Measurements from ENCODE around the gene YBX3.
A peak's percentile ranks its signal among the peaks of the same experiment; 100 is the strongest.

The YBX3 gene

GRCh38 chr12:10721651-10722501 is 1.2 kb downstream of the YBX3 start:
- DNase-seq, result peak; percentile 75

GRCh38 chr12:10720974-10721650 is 2.0 kb downstream of the YBX3 start:
- no peak for DNase-seq

DNA sequence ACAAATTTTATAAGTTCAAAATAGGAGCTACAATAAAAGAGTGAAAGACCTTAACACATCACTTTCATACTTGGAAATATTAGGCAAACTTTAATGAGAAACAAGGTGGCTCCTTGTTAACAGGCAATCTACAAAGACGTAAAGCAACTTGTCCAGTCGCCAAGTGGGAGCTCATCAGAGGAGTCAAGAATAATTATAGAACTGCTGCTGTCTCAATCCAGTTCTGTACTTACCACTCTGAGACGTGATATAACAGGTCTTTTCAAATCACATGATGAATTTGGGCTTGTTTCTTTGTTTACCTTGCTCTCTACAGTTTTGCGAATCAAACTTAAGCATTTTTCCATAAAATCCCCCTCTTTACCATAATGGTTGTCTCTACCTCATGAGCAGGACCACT is 3.6 kb downstream of the YBX3 start:
- DNase-seq, result no peak

DNA sequence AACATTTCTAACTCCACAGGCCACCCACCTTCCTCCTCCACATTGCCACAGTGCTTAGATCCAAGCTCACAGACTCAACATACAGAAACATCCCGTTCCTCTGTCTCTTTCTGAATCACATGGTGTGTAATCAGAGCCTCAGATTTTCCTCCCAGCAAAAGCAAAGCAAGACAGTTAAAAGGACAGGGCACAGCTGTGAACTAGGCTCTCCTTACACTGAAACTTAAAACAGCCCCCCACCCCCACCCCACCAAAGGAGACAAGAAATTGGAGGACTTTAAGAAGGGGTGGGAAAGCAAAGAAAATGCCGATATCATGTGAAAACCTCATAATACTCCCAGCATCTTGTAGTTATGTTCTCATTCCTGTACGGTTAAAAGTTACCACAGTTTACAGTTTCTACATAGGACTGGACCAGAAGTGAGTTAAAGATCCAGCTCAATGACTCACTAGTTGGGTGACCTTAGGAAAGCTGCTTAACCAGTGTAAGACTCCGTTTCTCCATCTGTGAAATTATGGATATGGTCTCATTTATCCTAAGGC is 4.8 kb downstream of the YBX3 start:
- DNase-seq, result no peak

GRCh38 chr12:10717410-10717809 is 5.7 kb downstream of the YBX3 start:
- DNase-seq, result no peak

DNA sequence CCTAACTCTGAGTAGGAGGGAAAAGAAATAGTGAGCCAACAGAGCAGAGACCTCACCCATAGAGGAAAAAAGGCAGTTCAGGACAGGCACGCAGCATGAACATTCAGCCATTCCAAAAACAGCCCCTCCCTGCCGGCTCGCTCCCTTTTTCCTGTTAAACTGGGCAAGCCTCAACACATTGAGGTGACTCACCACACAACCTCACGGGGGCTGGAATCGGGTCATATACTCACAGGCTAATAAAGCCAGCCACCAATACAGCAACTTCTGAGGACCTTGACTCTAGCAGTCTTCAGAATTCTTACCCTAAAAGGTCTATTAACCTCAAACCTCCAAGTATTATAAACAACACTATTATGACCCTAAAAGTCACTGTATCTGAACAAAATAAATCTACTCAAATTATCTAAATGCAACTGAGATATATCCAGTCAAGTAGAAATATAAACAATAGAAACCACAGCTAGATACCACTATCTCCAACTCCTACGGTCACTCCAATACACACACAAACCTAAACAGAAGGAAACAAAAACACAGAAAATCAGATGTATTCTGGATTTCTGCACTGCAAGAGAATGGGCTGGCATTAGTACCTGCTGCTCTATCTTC is 6.3 kb downstream of the YBX3 start:
- DNase-seq, result no peak

DNA sequence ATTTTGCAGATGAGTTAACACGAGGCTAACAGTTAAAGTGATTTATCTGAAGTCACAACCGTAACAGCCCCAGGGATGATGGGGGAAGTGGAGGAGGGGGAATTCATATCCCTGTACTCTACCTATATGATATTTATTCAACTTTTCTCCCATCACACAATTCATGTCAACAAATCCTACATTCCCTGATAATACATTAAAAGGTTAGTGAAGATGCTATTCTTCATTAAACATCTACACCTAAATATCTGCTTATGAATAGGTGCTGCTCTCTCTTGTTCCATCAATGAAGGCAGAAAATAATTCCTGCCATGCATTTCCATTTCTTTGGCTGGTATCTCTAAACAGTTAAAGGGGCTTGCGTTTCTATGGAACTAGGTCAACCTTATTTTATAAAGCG is 6.8 kb downstream of the YBX3 start:
- no peak for DNase-seq

- DNase-seq, result peak; percentile 10
Measured at GRCh38 chr12:10715491-10715890, 7.6 kb downstream of the YBX3 start.

DNA sequence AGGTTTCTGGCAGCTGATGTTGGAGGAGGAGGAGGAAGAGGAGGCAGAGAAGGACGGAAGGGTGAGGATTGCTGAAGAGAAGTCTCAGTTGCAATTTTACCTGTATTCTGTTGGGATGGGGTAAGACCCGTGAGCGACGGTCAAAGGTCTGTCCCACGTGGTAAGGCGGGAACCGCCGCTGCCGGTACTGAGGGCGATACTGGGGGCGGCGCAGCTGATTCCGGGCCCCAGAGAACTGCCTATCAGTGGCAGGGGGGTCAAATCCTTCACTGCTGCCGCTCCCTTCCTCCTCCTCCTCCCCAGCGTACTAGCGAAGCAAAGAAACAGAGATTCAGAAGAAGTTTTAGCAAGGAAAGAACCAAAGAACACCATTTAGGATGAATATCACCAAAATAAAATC is 13.3 kb downstream of the YBX3 start:
- no peak for DNase-seq

GRCh38 chr12:10708862-10709261 is 14.3 kb downstream of the YBX3 start:
- no peak for DNase-seq

- no peak for DNase-seq
Measured at GRCh38 chr12:10705655-10706054, 17.5 kb downstream of the YBX3 start.

- no peak for DNase-seq
Measured at GRCh38 chr12:10701843-10702242, 21.3 kb downstream of the YBX3 start.

DNA sequence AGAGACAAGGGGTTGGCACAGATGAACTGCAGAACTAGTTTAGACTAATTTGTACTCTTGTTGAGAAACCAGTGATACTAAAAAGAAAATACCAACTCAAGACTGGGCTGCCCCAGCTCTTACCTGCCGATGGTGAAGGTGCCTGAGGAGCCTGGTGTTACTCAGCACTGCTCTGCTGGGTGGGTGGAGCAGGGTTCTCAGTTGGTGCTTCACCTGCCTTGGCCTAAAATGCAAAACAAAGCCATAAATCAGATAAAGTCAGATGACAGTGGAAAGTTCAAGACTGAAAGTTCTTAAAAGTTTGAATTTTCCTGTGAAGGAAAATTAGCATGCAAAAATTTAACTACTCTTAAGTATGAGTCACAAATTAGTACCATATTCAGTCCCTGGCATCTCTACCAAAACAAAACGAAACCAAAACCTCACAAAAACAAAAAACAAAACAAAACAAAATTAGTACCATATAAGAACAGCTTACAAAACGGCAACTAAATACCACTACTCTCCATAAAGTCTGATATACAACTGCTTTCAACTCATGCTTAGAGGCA is 21.9 kb downstream of the YBX3 start:
- DNase-seq, result peak; percentile 16

DNA sequence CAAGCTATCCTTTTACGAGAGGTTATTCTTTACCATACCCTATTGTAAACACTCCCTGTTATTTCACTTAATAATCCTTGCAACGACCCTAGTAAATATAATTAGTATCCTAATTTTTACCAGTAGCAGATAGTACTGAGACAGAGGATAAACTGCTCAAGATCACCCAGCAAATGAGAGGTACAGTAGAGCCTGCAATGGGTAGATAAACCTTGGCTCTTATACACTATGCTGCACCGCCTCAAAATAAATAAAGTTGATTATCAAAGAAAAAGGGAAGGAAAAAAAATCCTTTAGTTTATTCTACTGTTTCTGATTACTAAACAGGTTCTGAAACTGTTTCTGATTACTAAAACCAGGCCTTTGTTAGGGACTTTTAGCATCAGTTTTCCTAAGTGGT is 22.5 kb downstream of the YBX3 start:
- DNase-seq, result no peak

- DNase-seq, result no peak
Measured at GRCh38 chr12:10697862-10698261, 25.3 kb downstream of the YBX3 start.

- DNase-seq, result no peak
Measured at GRCh38 chr12:10697156-10697555, 26.0 kb downstream of the YBX3 start.

GRCh38 chr12:10690906-10691305 is 32.2 kb downstream of the YBX3 start:
- DNase-seq, result no peak

DNA sequence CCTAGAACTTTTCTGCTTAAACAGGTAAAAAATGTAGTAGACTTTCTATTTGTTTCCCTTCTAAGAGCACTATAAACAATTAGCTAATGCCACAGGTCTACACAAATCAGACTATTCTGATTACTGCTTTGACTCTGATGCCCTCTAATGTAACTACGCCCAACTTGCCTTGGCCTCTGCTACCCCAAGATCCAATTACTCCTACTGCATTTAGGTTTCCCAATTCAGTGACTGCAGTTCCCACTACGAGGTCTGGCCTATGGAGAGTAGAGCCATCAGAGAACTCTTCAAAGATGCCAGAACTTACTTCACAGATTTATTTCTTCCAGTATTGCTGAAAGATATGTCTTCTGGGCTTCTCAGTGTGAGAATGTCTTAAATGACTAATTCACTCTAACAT is 34.0 kb downstream of the YBX3 start:
- DNase-seq, result no peak

DNA sequence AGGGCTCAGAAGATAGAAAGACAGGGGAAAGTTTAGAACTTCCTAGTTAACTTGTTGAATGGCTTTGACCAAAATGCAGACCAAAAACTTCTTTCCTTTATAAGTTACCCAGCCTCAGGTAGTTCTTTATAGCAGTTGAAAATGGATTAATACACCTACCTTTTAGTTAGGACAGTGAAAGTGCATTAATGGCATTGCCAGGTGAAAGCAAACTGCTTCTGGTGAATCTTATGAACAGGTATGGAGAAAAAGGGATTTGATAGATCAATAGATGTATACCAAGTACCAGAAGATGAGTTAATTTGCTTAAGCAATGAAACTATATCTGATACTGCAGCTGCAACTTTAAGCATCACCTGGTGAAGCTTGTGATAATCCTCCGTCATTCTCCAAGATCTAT is 35.1 kb downstream of the YBX3 start:
- no peak for DNase-seq

DNA sequence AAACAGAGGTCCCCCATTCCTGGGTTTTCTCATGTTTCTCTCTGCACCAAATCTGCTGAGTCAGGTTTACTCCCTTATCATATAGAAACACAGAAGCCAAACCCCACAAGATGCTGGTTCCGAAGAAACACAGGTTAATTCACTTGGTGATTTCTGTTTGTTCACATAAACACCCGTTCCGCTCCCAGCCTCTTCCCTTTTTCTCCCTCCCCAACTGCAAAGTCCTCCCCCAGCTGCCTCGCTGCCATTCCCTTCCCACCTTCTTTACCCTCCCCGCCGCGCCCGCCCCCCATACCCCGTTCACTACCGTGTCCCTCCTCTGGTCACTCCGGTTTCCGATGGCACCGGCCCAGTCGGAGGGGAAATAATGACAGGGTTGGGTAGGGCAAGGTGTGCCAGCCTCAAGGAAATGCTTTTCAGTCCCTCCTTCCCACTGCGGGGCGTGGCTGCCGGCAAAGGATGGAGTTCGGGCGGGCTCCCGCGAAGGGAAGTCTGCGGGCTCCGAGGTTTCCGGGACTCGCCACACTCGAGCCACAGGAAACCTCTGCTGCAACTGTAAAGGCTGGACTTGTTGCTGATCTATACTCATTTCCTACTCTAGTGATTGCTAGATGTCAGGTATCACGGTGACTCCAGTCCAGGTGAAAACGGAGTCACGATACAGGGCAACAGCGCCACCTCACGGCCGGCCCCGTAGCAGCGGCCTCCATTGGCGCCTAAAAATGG is 49.3 kb downstream of the YBX3 start, which contains the start of gene STYK1:
TSS of gene STYK1 (minus strand) at position 394 of the 726 bp plus-strand sequence. CDS start 39,434 bp downstream, outside the sequence.
- DNase-seq, result peak; percentile 90

- no peak for DNase-seq
Measured at GRCh38 chr12:10672231-10672868, 50.8 kb downstream of the YBX3 start.

DNA sequence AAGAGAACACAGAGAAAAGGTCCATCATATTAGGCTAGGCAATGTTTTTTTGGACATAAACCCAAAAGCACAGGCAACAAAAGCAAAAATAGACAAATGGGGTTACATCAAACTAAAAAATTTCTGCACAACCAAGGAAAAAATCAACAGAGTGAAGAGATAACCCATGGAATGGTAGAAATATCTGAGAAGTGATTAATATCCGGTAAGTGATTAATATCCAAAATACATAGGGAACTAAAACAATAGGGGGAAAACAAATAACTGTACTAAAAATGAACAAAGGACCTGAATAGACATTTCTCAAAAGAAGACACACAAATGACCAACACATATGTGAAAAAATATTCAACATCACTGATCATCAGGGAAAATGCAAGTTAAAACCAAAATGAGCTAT is 53.6 kb downstream of the YBX3 start:
- no peak for DNase-seq
